H9 (cell line): ENCODE data around the gene XPNPEP2. TPM values are rescaled to one million over a fixed set of nuclear protein-coding genes. Genes with fewer than 3 reads are reported as not detected.

Experiments used
- DNase-seq: peaks from one replicate; pipeline ENCODE4 v3.0.0-alpha.2; 2017
- H2AFZ ChIP-seq: one replicate; pipeline ENCODE4 v1.6.1; 2013; ENCODE audit warnings: mild to moderate bottlenecking, low read length, control low read depth, moderate library complexity
- H2AK5ac ChIP-seq: 2 replicates; pipeline ENCODE4 v1.6.1; 2013; ENCODE audit warnings: low read length, control low read depth, mixed read lengths; ENCODE audit not compliant: insufficient read length
- H2BK120ac ChIP-seq: one replicate; pipeline ENCODE4 v1.6.1; 2013; ENCODE audit warnings: low read depth, mild to moderate bottlenecking, low read length, control low read depth, inconsistent platforms; ENCODE audit not compliant: poor library complexity, severe bottlenecking
- H2BK12ac ChIP-seq: 2 replicates; pipeline ENCODE4 v1.6.1; 2013; ENCODE audit warnings: low read length, control low read depth, mixed read lengths, low read depth; ENCODE audit not compliant: insufficient read length
- H2BK15ac ChIP-seq: 2 replicates; pipeline ENCODE4 v1.6.1; 2013; ENCODE audit warnings: low read depth, low read length, control low read depth
- H2BK20ac ChIP-seq: one replicate; pipeline ENCODE4 v1.6.1; 2013; ENCODE audit warnings: low read depth, mild to moderate bottlenecking, low read length, control low read depth, inconsistent platforms; ENCODE audit not compliant: poor library complexity, severe bottlenecking
- H2BK5ac ChIP-seq: 2 replicates; pipeline ENCODE4 v1.6.1; 2013; ENCODE audit warnings: low read length, control low read depth, mixed read lengths; ENCODE audit not compliant: insufficient read length
- H3K14ac ChIP-seq: 2 replicates; pipeline ENCODE4 v1.6.1; 2013; ENCODE audit warnings: low read length, control low read depth; ENCODE audit not compliant: insufficient read depth
- H3K18ac ChIP-seq: 2 replicates; pipeline ENCODE4 v1.6.1; 2013; ENCODE audit warnings: low read depth, mild to moderate bottlenecking, mixed read lengths, low read length, control low read depth; ENCODE audit not compliant: insufficient read length
- H3K23ac ChIP-seq: 2 replicates; pipeline ENCODE4 v1.6.1; 2013; ENCODE audit warnings: low read length, control low read depth, mixed read lengths, low read depth; ENCODE audit not compliant: insufficient read length
- H3K23me2 ChIP-seq: 2 replicates; pipeline ENCODE4 v1.6.1; 2013; ENCODE audit warnings: low read depth, mild to moderate bottlenecking, mixed read lengths, low read length, control low read depth; ENCODE audit not compliant: insufficient read length, poor library complexity, severe bottlenecking
- H3K27ac ChIP-seq: 2 replicates; pipeline ENCODE4 v1.5.1; 2013; ENCODE audit warnings: low read length, control low read depth, mixed read lengths, low read depth; ENCODE audit not compliant: insufficient read length
- H3K27me3 ChIP-seq: 2 replicates; pipeline ENCODE4 v1.6.1; 2013; ENCODE audit warnings: low read length, control low read depth, inconsistent platforms; ENCODE audit not compliant: insufficient read depth
- H3K4ac ChIP-seq: 2 replicates; pipeline ENCODE4 v1.6.1; 2013; ENCODE audit warnings: low read depth, mild to moderate bottlenecking, control low read depth, inconsistent platforms, low read length, moderate library complexity
- H3K4me1 ChIP-seq: 2 replicates; pipeline ENCODE4 v1.6.1; 2013; ENCODE audit warnings: low read length, control low read depth, inconsistent platforms; ENCODE audit not compliant: insufficient read depth
- H3K4me2 ChIP-seq: 2 replicates; pipeline ENCODE4 v1.6.1; 2013; ENCODE audit warnings: low read length, control low read depth, mixed read lengths; ENCODE audit not compliant: insufficient read length, insufficient read depth
- H3K56ac ChIP-seq: 2 replicates; pipeline ENCODE4 v1.6.1; 2013; ENCODE audit warnings: low read depth, mild to moderate bottlenecking, mixed read lengths, low read length, control low read depth; ENCODE audit not compliant: insufficient read length
- H3K79me1 ChIP-seq: 2 replicates; pipeline ENCODE4 v1.6.1; 2013; ENCODE audit warnings: low read depth, mild to moderate bottlenecking, moderate library complexity, low read length, control low read depth, inconsistent platforms; ENCODE audit not compliant: insufficient read depth, poor library complexity, severe bottlenecking
- H3K79me2 ChIP-seq: 2 replicates; pipeline ENCODE4 v1.6.1; 2013; ENCODE audit warnings: low read length, control low read depth, inconsistent platforms; ENCODE audit not compliant: insufficient read depth
- H3K9ac ChIP-seq: 2 replicates; pipeline ENCODE4 v1.6.1; 2013; ENCODE audit warnings: low read length, control low read depth, mixed read lengths; ENCODE audit not compliant: insufficient read length; ENCODE audit errors: extremely low read depth
- H3K9me3 ChIP-seq: one replicate; pipeline ENCODE4 v1.6.1; 2013; ENCODE audit warnings: low read depth, low read length, inconsistent platforms; ENCODE audit not compliant: control insufficient read depth
- H3T11ph ChIP-seq: one replicate; pipeline ENCODE4 v1.6.1; 2013; ENCODE audit warnings: mild to moderate bottlenecking, low read length, control low read depth, inconsistent platforms
- H4K20me1 ChIP-seq: one replicate; pipeline ENCODE4 v1.6.1; 2013; ENCODE audit not compliant: control insufficient read depth, insufficient read length, insufficient read depth
- H4K5ac ChIP-seq: 2 replicates; pipeline ENCODE4 v1.6.1; 2013; ENCODE audit warnings: low read depth, mild to moderate bottlenecking, mixed read lengths, low read length, control low read depth; ENCODE audit not compliant: insufficient read length
- H4K8ac ChIP-seq: replicated peaks from 2 replicates; pipeline ENCODE4 v1.6.1; 2013; ENCODE audit warnings: low read length, control low read depth, mixed read lengths, low read depth; ENCODE audit not compliant: insufficient read length
- H4K91ac ChIP-seq: 2 replicates; pipeline ENCODE4 v1.6.1; 2013; ENCODE audit warnings: low read depth, mild to moderate bottlenecking, moderate library complexity, mixed read lengths, low read length, control low read depth; ENCODE audit not compliant: insufficient read length
- H3K27ac Mint-ChIP-seq, 3 experiments: 2 replicates in 2 of 3; 3 replicates in 1 of 3; pipeline ENCODE4 v1.8.0; 2020 to 2021; ENCODE audit warnings: mixed read lengths in 3 of 3, mild to moderate bottlenecking in 1 of 3, moderate library complexity in 1 of 3
- H3K27me3 Mint-ChIP-seq: 2 replicates; pipeline ENCODE4 v1.8.0; 2021; ENCODE audit warnings: low read depth, mild to moderate bottlenecking, moderate library complexity, mixed read lengths
- H3K36me3 Mint-ChIP-seq, 3 experiments: 2 replicates in 2 of 3; 3 replicates in 1 of 3; pipeline ENCODE4 v1.8.0; 2020 to 2021; ENCODE audit warnings: low read depth in 3 of 3, mixed read lengths in 3 of 3; ENCODE audit not compliant: insufficient read depth in 1 of 3
- H3K4me1 Mint-ChIP-seq, 2 experiments: 2 replicates each; pipeline ENCODE4 v1.8.0; 2020; ENCODE audit warnings: mixed read lengths in 2 of 2
- H3K4me3 Mint-ChIP-seq, 2 experiments: 2 replicates in 1 of 2; 3 replicates in 1 of 2; pipeline ENCODE4 v1.8.0; 2020 to 2021; ENCODE audit warnings: mild to moderate bottlenecking in 2 of 2, mixed read lengths in 2 of 2, moderate library complexity in 1 of 2
- H3K9me3 Mint-ChIP-seq, 2 experiments: 2 replicates in 1 of 2; 3 replicates in 1 of 2; pipeline ENCODE4 v1.8.0; 2020; ENCODE audit warnings: mild to moderate bottlenecking in 2 of 2, mixed read lengths in 2 of 2, moderate library complexity in 1 of 2
- CTCF ChIP-seq: fragments of 200-600 bp; sonication (generic); conservative IDR thresholded peaks from 3 replicates; pipeline ENCODE4 v1.8.0; 2021; ENCODE audit warnings: antibody characterized with exemption, mild to moderate bottlenecking
- WGBS: extraction: QIAGEN DNeasy Blood & Tissue Kit; methylation state at CpG from one replicate; pipeline ENCODE4 v1.1.7; 2013; ENCODE audit warnings: missing lambda C conversion rate, low lambda C conversion rate, mixed read lengths; ENCODE audit not compliant: insufficient read length; ENCODE audit errors: extremely low coverage; 5-methylcytosine and 5-hydroxymethylcytosine counted together
- total RNA-seq: library from RNA; stranded (reverse); gene quantifications from 2 replicates; pipeline ENCODE4 v1.2.1, GENCODE V29; 2021

XPNPEP2 gene
- total RNA-seq, 1 experiment from 2014 or later = 0.11 TPM

- H2AFZ ChIP-seq = no peak overlapping the region
- no peaks in the 10 kb centered on the region for H3K27me3 ChIP-seq
- H3K27me3 Mint-ChIP-seq = no peaks in the 10 kb centered on the region; the same call in 1 of the 2 replicates
- no peaks in the 10 kb centered on the region for H3K9me3 ChIP-seq
- no peak overlapping the region for H3K14ac ChIP-seq
- no peaks in the 10 kb centered on the region for H4K20me1 ChIP-seq
- H3K4ac ChIP-seq = no peak overlapping the region
- no peak overlapping the region for H3K4me2 ChIP-seq
- no peaks in the 10 kb centered on the region for H3K79me2 ChIP-seq
- no peak overlapping the region for H2BK120ac ChIP-seq
- DNase-seq = no peak
- no peak overlapping the region for H3K9ac ChIP-seq
- no peak overlapping the region for H3T11ph ChIP-seq
- no peak for TF ChIP-seq CTCF
- H3K9me3 Mint-ChIP-seq = peaks cover 0 to 69% of the 10 kb centered on the region in 2 experiments; a peak in 3 of 5 replicates
- H2BK20ac ChIP-seq = no peak overlapping the region
- H2BK5ac ChIP-seq = no peak overlapping the region
- H3K23me2 ChIP-seq = no peaks in the 10 kb centered on the region
- H3K4me1 Mint-ChIP-seq = no peaks in the 10 kb centered on the region
- H3K79me1 ChIP-seq = no peaks in the 10 kb centered on the region
- H3K23ac ChIP-seq = no peak overlapping the region
- H3K56ac ChIP-seq = no peak overlapping the region
- H4K5ac ChIP-seq = no peak overlapping the region
- no CpG with 5 or more reads among the region's 11 CpGs for WGBS
- H3K4me1 ChIP-seq = no peaks in the 10 kb centered on the region
- no peak overlapping the region for H3K18ac ChIP-seq
- no peak overlapping the region for H2BK15ac ChIP-seq
- no peak overlapping the region for H3K27ac ChIP-seq
- H4K8ac ChIP-seq = no peak overlapping the region
- no peak overlapping the region for H4K91ac ChIP-seq
- no peak overlapping the region for H2AK5ac ChIP-seq
- H3K4me3 Mint-ChIP-seq = no peak overlapping the region
- H3K36me3 Mint-ChIP-seq = peaks cover 0 to 6% (median 2%) of the 10 kb centered on the region in 3 experiments; a peak in 4 of 7 replicates
- H2BK12ac ChIP-seq = no peak overlapping the region
- no peak overlapping the region for H3K27ac Mint-ChIP-seq
Observed at GRCh38 chrX:129791961-129792570, 53.3 kb downstream of the XPNPEP2 start.
